Epithelial cell of esophagus (primary cell): ENCODE measurements around the gene FLNC.

Source experiments
- DNase-seq: peaks from one replicate; pipeline ENCODE4 v3.0.0; 2010; ENCODE audit warnings: low read depth
- H3K4me3 ChIP-seq: 2 replicates; pipeline ENCODE4 v1.5.1; 2011; ENCODE audit warnings: mild to moderate bottlenecking, low read length, control low read depth
- TF ChIP-seq, protein P1 (sequence below): IDR thresholded peaks from 2 replicates; pipeline ENCODE4 v1.5.1; 2011; ENCODE audit warnings: low read depth, mild to moderate bottlenecking, low read length, control low read depth, inconsistent platforms; ENCODE audit not compliant: insufficient read depth; ENCODE audit errors: missing control alignments

The FLNC gene

GRCh38 chr7:128801667-128802418 lies 28.4 kb upstream of the FLNC start:
- no peak for DNase-seq
- H3K4me3 ChIP-seq = no peak overlapping the region
- TF ChIP-seq, protein P1, sequence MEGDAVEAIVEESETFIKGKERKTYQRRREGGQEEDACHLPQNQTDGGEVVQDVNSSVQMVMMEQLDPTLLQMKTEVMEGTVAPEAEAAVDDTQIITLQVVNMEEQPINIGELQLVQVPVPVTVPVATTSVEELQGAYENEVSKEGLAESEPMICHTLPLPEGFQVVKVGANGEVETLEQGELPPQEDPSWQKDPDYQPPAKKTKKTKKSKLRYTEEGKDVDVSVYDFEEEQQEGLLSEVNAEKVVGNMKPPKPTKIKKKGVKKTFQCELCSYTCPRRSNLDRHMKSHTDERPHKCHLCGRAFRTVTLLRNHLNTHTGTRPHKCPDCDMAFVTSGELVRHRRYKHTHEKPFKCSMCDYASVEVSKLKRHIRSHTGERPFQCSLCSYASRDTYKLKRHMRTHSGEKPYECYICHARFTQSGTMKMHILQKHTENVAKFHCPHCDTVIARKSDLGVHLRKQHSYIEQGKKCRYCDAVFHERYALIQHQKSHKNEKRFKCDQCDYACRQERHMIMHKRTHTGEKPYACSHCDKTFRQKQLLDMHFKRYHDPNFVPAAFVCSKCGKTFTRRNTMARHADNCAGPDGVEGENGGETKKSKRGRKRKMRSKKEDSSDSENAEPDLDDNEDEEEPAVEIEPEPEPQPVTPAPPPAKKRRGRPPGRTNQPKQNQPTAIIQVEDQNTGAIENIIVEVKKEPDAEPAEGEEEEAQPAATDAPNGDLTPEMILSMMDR = no peak

DNA sequence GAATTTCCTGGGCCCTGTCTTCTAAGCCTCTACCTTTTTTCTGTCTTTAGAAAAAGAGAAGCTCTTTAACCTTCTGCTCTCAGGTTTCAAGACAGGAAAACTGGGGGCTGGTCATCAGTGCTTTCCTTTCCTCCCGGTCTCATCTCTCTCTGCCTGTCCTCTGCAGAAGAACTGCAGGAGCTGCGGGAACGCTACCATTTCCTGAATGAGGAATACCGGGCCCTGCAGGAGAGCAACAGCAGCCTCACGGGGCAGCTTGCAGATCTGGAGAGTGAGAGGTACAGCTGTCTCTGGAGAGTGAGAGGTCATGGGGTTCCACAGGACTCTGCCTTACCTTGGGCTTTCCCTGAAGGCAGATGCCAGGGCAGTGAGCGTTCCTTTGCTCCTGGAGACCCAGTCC lies 25.7 kb upstream of the FLNC start:
- DNase-seq = no peak
- TF ChIP-seq, protein P1 = no peak

GRCh38 chr7:128805225-128805624 lies 25.0 kb upstream of the FLNC start:
- TF ChIP-seq, protein P1 = no peak
- no peak for DNase-seq
- no peak overlapping the region for H3K4me3 ChIP-seq

More for the DNA sequence above, 25.7 kb upstream of the FLNC start:
- H3K4me3 ChIP-seq = no peak overlapping the region

GRCh38 chr7:128807191-128807590 lies 23.0 kb upstream of the FLNC start:
- TF ChIP-seq, protein P1 = no peak
- no peak overlapping the region for H3K4me3 ChIP-seq
- DNase-seq = no peak

DNA sequence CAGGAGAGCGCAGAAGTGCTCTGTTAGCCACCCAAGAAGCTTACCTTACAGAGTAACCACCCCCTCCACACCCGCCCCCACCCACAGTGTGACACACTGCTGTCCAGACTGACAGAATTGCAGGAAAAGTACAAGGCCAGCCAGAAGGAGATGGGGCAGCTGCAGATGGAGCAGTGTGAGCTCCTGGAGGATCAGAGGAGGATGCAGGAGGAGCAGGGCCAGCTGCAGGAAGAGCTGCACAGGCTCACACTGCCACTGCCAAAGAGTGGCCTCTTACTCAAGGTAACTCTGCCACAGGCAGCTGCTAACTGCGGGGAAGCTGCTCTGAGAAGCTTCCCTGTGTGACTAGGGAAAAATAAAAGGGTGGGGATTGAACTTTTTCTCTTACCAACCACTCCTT lies 20.8 kb upstream of the FLNC start:
- DNase-seq = no peak
- TF ChIP-seq, protein P1 = no peak
- H3K4me3 ChIP-seq = no peak overlapping the region

GRCh38 chr7:128810473-128810872 lies 19.7 kb upstream of the FLNC start:
- no peak for DNase-seq
- TF ChIP-seq, protein P1 = no peak
- H3K4me3 ChIP-seq = no peak overlapping the region

DNA sequence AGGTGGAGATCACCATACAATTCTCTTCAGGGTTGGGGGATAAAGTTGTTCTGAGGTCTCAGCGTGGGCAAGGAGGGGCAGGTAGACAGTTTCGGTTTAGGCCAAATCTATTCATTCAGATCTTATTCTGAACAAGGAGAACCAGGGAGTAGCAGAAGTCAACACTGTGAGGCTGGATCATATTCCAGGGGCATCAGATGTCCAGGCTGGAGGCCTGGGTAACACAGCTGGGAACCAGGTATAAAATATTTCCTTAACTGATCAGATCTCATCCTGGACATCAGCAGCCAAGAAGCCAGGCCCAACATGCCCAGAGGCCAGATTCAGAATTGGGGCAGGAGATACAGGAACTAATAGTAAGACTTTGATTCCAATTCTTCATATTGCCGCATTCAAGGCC lies 19.2 kb upstream of the FLNC start:
- no peak overlapping the region for H3K4me3 ChIP-seq
- TF ChIP-seq, protein P1 = no peak
- no peak for DNase-seq
